Lung (tissue), 12 donors: Measurements from ENCODE around the gene MAP3K21. TPM values are rescaled to one million over a fixed set of nuclear protein-coding genes. Genes with fewer than 3 reads are reported as not detected.

Source experiments
- ATAC-seq: fragments of 200-7000 bp; cut with Tn5 transposase; one replicate; pipeline ENCODE4 v1.9.1; 2020; ENCODE audit warnings: moderate number of reproducible peaks; ENCODE audit not compliant: insufficient read depth, low FRiP score
- DNase-seq, 3 donors: peaks; one replicate each; pipeline ENCODE4 v3.0.0-alpha.2; 2013 to 2017
- H3K27ac ChIP-seq, 2 donors: one replicate each; pipeline ENCODE4 v1.5.1; 2013; ENCODE audit warnings: mild to moderate bottlenecking in 2 of 2, moderate library complexity in 2 of 2, control low read depth in 1 of 2, inconsistent platforms in 1 of 2, low read depth in 1 of 2, low read length in 1 of 2
- H3K27me3 ChIP-seq, 3 donors: one replicate each; pipeline ENCODE4 v1.5.1; 2013; ENCODE audit warnings: low read length in 2 of 3; ENCODE audit not compliant: control insufficient read depth in 3 of 3, insufficient read depth in 3 of 3
- H3K36me3 ChIP-seq, 4 donors: one replicate each; pipeline ENCODE4 v1.5.1; 2013; ENCODE audit warnings: low read length in 4 of 4, mild to moderate bottlenecking in 1 of 4, moderate library complexity in 1 of 4; ENCODE audit not compliant: control insufficient read depth in 4 of 4, insufficient read depth in 4 of 4
- H3K4me1 ChIP-seq, 5 donors: one replicate each; pipeline ENCODE4 v1.5.1; 2013; ENCODE audit warnings: low read length in 5 of 5, mild to moderate bottlenecking in 2 of 5, moderate library complexity in 1 of 5; ENCODE audit not compliant: control insufficient read depth in 5 of 5, insufficient read depth in 5 of 5
- H3K4me3 ChIP-seq: one replicate; pipeline ENCODE4 v1.5.1; 2013; ENCODE audit warnings: mild to moderate bottlenecking, control low read depth, moderate library complexity
- H3K9ac ChIP-seq, 2 donors: one replicate each; pipeline ENCODE4 v1.5.1; 2013; ENCODE audit warnings: low read length in 2 of 2, control low read depth in 1 of 2; ENCODE audit not compliant: insufficient read depth in 1 of 2
- H3K9me3 ChIP-seq, 4 donors: one replicate each; pipeline ENCODE4 v1.5.1; 2013; ENCODE audit warnings: low read length in 3 of 4, mild to moderate bottlenecking in 1 of 4, moderate library complexity in 1 of 4; ENCODE audit not compliant: control insufficient read depth in 4 of 4, insufficient read depth in 3 of 4
- CTCF ChIP-seq: IDR thresholded peaks from 2 replicates; pipeline ENCODE4 v1.5.1; 2012; ENCODE audit warnings: mild to moderate bottlenecking; ENCODE audit errors: control extremely low read depth, extremely low read depth
- WGBS, 2 donors: extraction: QIAGEN DNeasy Blood & Tissue Kit; methylation state at CpG; one replicate each; pipeline ENCODE4 v1.1.7; 2013; 5-methylcytosine and 5-hydroxymethylcytosine counted together
- polyA plus RNA-seq, 2 donors: library from polyadenylated mRNA; stranded (reverse); fragments of 200-250 nt; gene quantifications; one replicate each; pipeline ENCODE4 v1.2.1, GENCODE V29; 2013
- total RNA-seq, 2 donors: library from RNA; depleted of rRNA in 1 of 2; stranded (reverse); fragments of >200 nt in 1 of 2; gene quantifications; one replicate each; pipeline ENCODE4 v1.2.1, GENCODE V29; 2014 to 2021
- donor health status: control.
- donor health status: control.
- donor health status: Bipolar disorder and iron deficiency.
- donor health status: healthy.
- donor health status: DM: yes; HTN: yes; CAD: no.

The MAP3K21 gene
- total and polyA plus RNA-seq, 4 donors, result 3.2 to 11.4 (median 5.7) TPM

GRCh38 chr1:233379869-233380438, 52.4 kb downstream of the MAP3K21 start:
- no peak overlapping the region for H3K4me3 ChIP-seq
- H3K4me1 ChIP-seq, result no peaks in the 10 kb centered on the region
- no peaks in the 10 kb centered on the region for H3K27me3 ChIP-seq
- ATAC-seq (no peak), DNase-seq (no peak)
- peaks cover 0 to 4% (median 0%) of the 10 kb centered on the region in 4 donors for H3K36me3 ChIP-seq
- H3K9me3 ChIP-seq, result peaks cover 0 to 4% (median 1%) of the 10 kb centered on the region in 4 donors
- no peak overlapping the region for H3K27ac ChIP-seq
- H3K9ac ChIP-seq, result no peak overlapping the region
- 84 to 85% methylated on average over 7 of the region's 7 CpGs for WGBS, 2 donors
- TF ChIP-seq CTCF, result no peak

- H3K27ac ChIP-seq, result no peak overlapping the region
- peaks cover 0 to 4% (median 0%) of the 10 kb centered on the region in 4 donors for H3K36me3 ChIP-seq
- H3K9ac ChIP-seq, result no peak overlapping the region
- TF ChIP-seq CTCF, result no peak
- no peaks in the 10 kb centered on the region for H3K4me1 ChIP-seq
- WGBS, 2 donors, result 82 to 92% methylated on average over 2 of the region's 2 CpGs
- no peaks in the 10 kb centered on the region for H3K27me3 ChIP-seq
- H3K4me3 ChIP-seq, result no peak overlapping the region
- DNase-seq, result no peak
- H3K9me3 ChIP-seq, result peaks cover 0 to 4% (median 1%) of the 10 kb centered on the region in 4 donors
- no peak for ATAC-seq
Observed at GRCh38 chr1:233381806-233382205, 54.3 kb downstream of the MAP3K21 start.

- peaks cover 0 to 4% (median 0%) of the 10 kb centered on the region in 4 donors for H3K36me3 ChIP-seq
- H3K9me3 ChIP-seq, result peaks cover 0 to 4% (median 1%) of the 10 kb centered on the region in 4 donors
- TF ChIP-seq CTCF, result no peak
- H3K9ac ChIP-seq, result no peak overlapping the region
- H3K27ac ChIP-seq, result no peak overlapping the region
- ATAC-seq (no peak), DNase-seq (no peak)
- no peak overlapping the region for H3K4me3 ChIP-seq
- H3K27me3 ChIP-seq, result no peaks in the 10 kb centered on the region
- WGBS, 2 donors, result 93 to 95% methylated on average over 3 of the region's 3 CpGs
- H3K4me1 ChIP-seq, result no peaks in the 10 kb centered on the region
Observed at GRCh38 chr1:233383984-233384383, 56.5 kb downstream of the MAP3K21 start.

GRCh38 chr1:233386336-233386735, 58.8 kb downstream of the MAP3K21 start:
- ATAC-seq (no peak), DNase-seq (no peak)
- Histone ChIP-seq H3K9me3 (peaks cover 0 to 4% (median 0%) of the 10 kb centered on the region in 4 donors), H3K4me3 (no peak overlapping the region), H3K36me3 (peaks cover 0 to 2% (median 0%) of the 10 kb centered on the region in 4 donors), H3K9ac (no peak overlapping the region), H3K27ac (no peak overlapping the region), H3K4me1 (no peaks in the 10 kb centered on the region), H3K27me3 (no peaks in the 10 kb centered on the region)
- no peak for TF ChIP-seq CTCF
- WGBS, 2 donors, result 66 to 90% methylated on average over 2 of the region's 2 CpGs
